HepG2 (cell line): ENCODE data around the gene PRSS8. TPM values are rescaled to one million over a fixed set of nuclear protein-coding genes. Genes with fewer than 3 reads are reported as not detected.

ENCODE experiments used
- CCDC6 ChIP-seq: sonication (generic); formaldehyde crosslinking; IDR thresholded peaks from 2 replicates; pipeline ENCODE4 v1.8.1; 2022; ENCODE audit warnings: mild to moderate bottlenecking, missing genetic modification reagents, moderate library complexity
- DR1 ChIP-seq: sonication (generic); formaldehyde crosslinking; IDR thresholded peaks from 2 replicates; pipeline ENCODE4 v1.8.0; 2021; ENCODE audit warnings: mild to moderate bottlenecking, missing genetic modification reagents, inconsistent platforms
- EEA1 ChIP-seq: sonication (generic); formaldehyde crosslinking; IDR thresholded peaks from 2 replicates; pipeline ENCODE4 v1.5.1; 2020; ENCODE audit warnings: mild to moderate bottlenecking, missing genetic modification reagents, borderline replicate concordance
- EP300 ChIP-seq, 3 experiments: sonication (generic) in 1 of 3; formaldehyde crosslinking in 1 of 3; IDR thresholded peaks; 2 replicates each; pipeline versions ENCODE4 v1.5.1 to v1.6.1; 2011 to 2020; ENCODE audit warnings: low read depth in 2 of 3, low read length in 2 of 3, borderline replicate concordance in 1 of 3, improper control_type of control experiment in 1 of 3, mild to moderate bottlenecking in 1 of 3, missing genetic modification reagents in 1 of 3, moderate library complexity in 1 of 3
- GZF1 ChIP-seq: sonication (generic); formaldehyde crosslinking; IDR thresholded peaks from 2 replicates; pipeline ENCODE4 v1.5.1; 2020; ENCODE audit warnings: mild to moderate bottlenecking, missing genetic modification reagents
- HOXA9 ChIP-seq: sonication (generic); formaldehyde crosslinking; IDR thresholded peaks from 2 replicates; pipeline ENCODE4 v1.8.1; 2022; ENCODE audit warnings: missing genetic modification reagents, mild to moderate bottlenecking, moderate library complexity, borderline replicate concordance
- LCORL ChIP-seq, 2 experiments: fragments of 450-650 bp in 1 of 2; sonication (generic) in 1 of 2; formaldehyde crosslinking in 1 of 2; IDR thresholded peaks; 2 replicates each; pipeline versions ENCODE4 v1.5.0 to v1.6.1; 2017 to 2020; ENCODE audit warnings: antibody characterized with exemption in 1 of 2, missing genetic modification reagents in 1 of 2
- MEF2D ChIP-seq: sonication (generic); formaldehyde crosslinking; IDR thresholded peaks from 2 replicates; pipeline ENCODE4 v1.5.1; 2020; ENCODE audit warnings: mild to moderate bottlenecking, missing genetic modification reagents
- MEIS1 ChIP-seq: sonication (generic); formaldehyde crosslinking; IDR thresholded peaks from 2 replicates; pipeline ENCODE4 v1.9.0; 2021; ENCODE audit warnings: mild to moderate bottlenecking, missing genetic modification reagents, moderate library complexity, borderline replicate concordance
- MIXL1 ChIP-seq: IDR thresholded peaks from 2 replicates; pipeline ENCODE4 v1.6.1; 2016
- MTA3 ChIP-seq: sonication (generic); formaldehyde crosslinking; IDR thresholded peaks from 2 replicates; pipeline ENCODE4 v1.4.0; 2020; ENCODE audit warnings: missing genetic modification reagents
- NFYC ChIP-seq: IDR thresholded peaks from 2 replicates; pipeline ENCODE4 v1.6.1; 2016; ENCODE audit warnings: missing genetic modification reagents, missing compliant biosample characterization
- PITX1 ChIP-seq: sonication (generic); formaldehyde crosslinking; IDR thresholded peaks from 2 replicates; pipeline ENCODE4 v1.5.1; 2020; ENCODE audit warnings: mild to moderate bottlenecking, missing genetic modification reagents
- POLR2AphosphoS2 ChIP-seq: IDR thresholded peaks from 2 replicates; pipeline ENCODE4 v1.6.1; 2011; ENCODE audit warnings: low read depth, low read length, improper control_type of control experiment
- SRSF9 ChIP-seq: fragments of 200-400 bp; formaldehyde crosslinking; IDR thresholded peaks from 2 replicates; pipeline ENCODE4 v1.6.1; 2018; ENCODE audit warnings: borderline replicate concordance, mild to moderate bottlenecking, low read depth, low read length; ENCODE audit not compliant: insufficient read depth, poor library complexity, severe bottlenecking
- TMF1 ChIP-seq: sonication (generic); formaldehyde crosslinking; IDR thresholded peaks from 2 replicates; pipeline ENCODE4 v1.8.1; 2022; ENCODE audit warnings: low read depth, missing genetic modification reagents
- XRCC5 ChIP-seq: fragments of 200-400 bp; formaldehyde crosslinking; optimal IDR thresholded peaks from 2 replicates; pipeline ENCODE3; 2017; ENCODE audit warnings: mild to moderate bottlenecking, low read length
- ZKSCAN8 ChIP-seq: IDR thresholded peaks from 2 replicates; pipeline ENCODE4 v1.6.1; 2016; ENCODE audit warnings: borderline replicate concordance, missing genetic modification reagents, missing compliant biosample characterization
- ZNF260 ChIP-seq: sonication (generic); formaldehyde crosslinking; IDR thresholded peaks from 2 replicates; pipeline ENCODE4 v1.4.0; 2020; ENCODE audit warnings: missing genetic modification reagents, low read depth, mild to moderate bottlenecking, borderline replicate concordance
- ZNF264 ChIP-seq: sonication (generic); formaldehyde crosslinking; IDR thresholded peaks from 2 replicates; pipeline ENCODE4 v1.4.0; 2020; ENCODE audit warnings: missing genetic modification reagents
- ZNF3 ChIP-seq: IDR thresholded peaks from 2 replicates; pipeline ENCODE4 v1.7.0; 2017; ENCODE audit warnings: inconsistent platforms
- ZNF317 ChIP-seq: sonication (generic); formaldehyde crosslinking; IDR thresholded peaks from 2 replicates; pipeline ENCODE4 v1.5.0; 2020; ENCODE audit warnings: mild to moderate bottlenecking, missing genetic modification reagents
- ZNF441 ChIP-seq: sonication (generic); formaldehyde crosslinking; IDR thresholded peaks from 2 replicates; pipeline ENCODE4 v1.7.0; 2021; ENCODE audit warnings: missing genetic modification reagents, borderline replicate concordance
- ZNF550 ChIP-seq: sonication (generic); formaldehyde crosslinking; IDR thresholded peaks from 2 replicates; pipeline ENCODE4 v1.4.0; 2020; ENCODE audit warnings: mild to moderate bottlenecking, missing genetic modification reagents, borderline replicate concordance
- polyA plus RNA-seq, 8 experiments: library from polyadenylated mRNA; depleted of rRNA in 3 of 8; stranded (reverse) in 7 of 8; unstranded in 1 of 8; fragments of >200 nt; fragmentation: Illumina TruSeq in 4 of 8; extraction: Trizol in 4 of 8; gene quantifications; 2 replicates each; pipeline versions ENCODE4 v1.2.1 to v1.2.3, GENCODE V29; 2011 to 2016; ENCODE audit warnings: low read depth in 4 of 8, missing spikeins in 1 of 8, mixed read lengths in 1 of 8; ENCODE audit not compliant: insufficient read depth in 1 of 8
- total RNA-seq, 5 experiments: library from RNA; depleted of rRNA; stranded (reverse); fragments of >200 nt; fragmentation: Illumina TruSeq; extraction: Trizol; gene quantifications; 2 replicates each; pipeline ENCODE4 v1.2.3, GENCODE V29; 2016; ENCODE audit warnings: low read depth in 1 of 5
- TF ChIP-seq, protein P1 (sequence below): sonication (generic); formaldehyde crosslinking; IDR thresholded peaks from 2 replicates; pipeline ENCODE4 v1.5.1; 2020; ENCODE audit warnings: missing genetic modification reagents, mild to moderate bottlenecking, borderline replicate concordance
- TF ChIP-seq, protein P2 (sequence below): sonication (generic); formaldehyde crosslinking; IDR thresholded peaks from 2 replicates; pipeline ENCODE4 v1.4.0; 2020; ENCODE audit warnings: missing genetic modification reagents
- TF ChIP-seq, protein P3 (sequence below): IDR thresholded peaks from 2 replicates; pipeline ENCODE4 v1.6.1; 2016

Gene PRSS8
- total and polyA plus RNA-seq, 2 of the 13 experiments (the other 11 are each of a cell fraction or from before 2014, with no cell fraction given), result 2.6 to 7.2 TPM

GRCh38 chr16:31179219-31179746 lies 43.8 kb upstream of the PRSS8 start (continued):
- TF ChIP-seq, protein P1, sequence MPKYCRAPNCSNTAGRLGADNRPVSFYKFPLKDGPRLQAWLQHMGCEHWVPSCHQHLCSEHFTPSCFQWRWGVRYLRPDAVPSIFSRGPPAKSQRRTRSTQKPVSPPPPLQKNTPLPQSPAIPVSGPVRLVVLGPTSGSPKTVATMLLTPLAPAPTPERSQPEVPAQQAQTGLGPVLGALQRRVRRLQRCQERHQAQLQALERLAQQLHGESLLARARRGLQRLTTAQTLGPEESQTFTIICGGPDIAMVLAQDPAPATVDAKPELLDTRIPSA (CRISPR knock-in tag), result peak; percentile 87; the same call in 1 of the 2 replicates
- TF ChIP-seq, protein P2, sequence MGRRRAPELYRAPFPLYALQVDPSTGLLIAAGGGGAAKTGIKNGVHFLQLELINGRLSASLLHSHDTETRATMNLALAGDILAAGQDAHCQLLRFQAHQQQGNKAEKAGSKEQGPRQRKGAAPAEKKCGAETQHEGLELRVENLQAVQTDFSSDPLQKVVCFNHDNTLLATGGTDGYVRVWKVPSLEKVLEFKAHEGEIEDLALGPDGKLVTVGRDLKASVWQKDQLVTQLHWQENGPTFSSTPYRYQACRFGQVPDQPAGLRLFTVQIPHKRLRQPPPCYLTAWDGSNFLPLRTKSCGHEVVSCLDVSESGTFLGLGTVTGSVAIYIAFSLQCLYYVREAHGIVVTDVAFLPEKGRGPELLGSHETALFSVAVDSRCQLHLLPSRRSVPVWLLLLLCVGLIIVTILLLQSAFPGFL (CRISPR knock-in tag), result no peak
- TF ChIP-seq ZNF317 (CRISPR knock-in tag) (peak; percentile 61; the same call in 1 of the 2 replicates), NFYC (CRISPR knock-in tag) (no peak), EEA1 (CRISPR knock-in tag) (0 out of 2 replicates have a peak, but pooled peaks have one; percentile 13), ZNF260 (0 out of 2 replicates have a peak, but pooled peaks have one; percentile 60), ZKSCAN8 (CRISPR knock-in tag) (no peak), EP300 (IDR thresholded peaks at IDR 0.05; ENCODE audit: low read depth in 2 of 2, low read length in 2 of 2) (no peak), EP300 (CRISPR knock-in tag; IDR thresholded peaks at IDR 0.05; ENCODE audit: borderline replicate concordance) (0 out of 2 replicates have a peak, but pooled peaks have one; percentile 15), POLR2AphosphoS2 (no peak), ZNF441 (CRISPR knock-in tag) (no peak), MIXL1 (CRISPR knock-in tag) (no peak), HOXA9 (CRISPR knock-in tag) (no peak), DR1 (no peak), MEF2D (no peak), PITX1 (CRISPR knock-in tag) (peak; percentile 18; the same call in 1 of the 2 replicates), XRCC5 (peak; percentile 8), MTA3 (CRISPR knock-in tag) (0 out of 2 replicates have a peak, but pooled peaks have one; percentile 65), ZNF264 (CRISPR knock-in tag) (no peak), LCORL (IDR thresholded peaks at IDR 0.05) (no peak), LCORL (CRISPR knock-in tag; IDR thresholded peaks at IDR 0.05) (peak; percentile 29; the same call in 1 of the 2 replicates), CCDC6 (CRISPR knock-in tag) (no peak), ZNF3 (CRISPR knock-in tag) (0 out of 2 replicates have a peak, but pooled peaks have one; percentile 30), TMF1 (CRISPR knock-in tag) (no peak; the same call in 1 of the 2 replicates), SRSF9 (no peak), GZF1 (no peak), MEIS1 (peak; percentile 29; the same call in 1 of the 2 replicates), ZNF550 (CRISPR knock-in tag) (peak; percentile 96)
- TF ChIP-seq, protein P3, sequence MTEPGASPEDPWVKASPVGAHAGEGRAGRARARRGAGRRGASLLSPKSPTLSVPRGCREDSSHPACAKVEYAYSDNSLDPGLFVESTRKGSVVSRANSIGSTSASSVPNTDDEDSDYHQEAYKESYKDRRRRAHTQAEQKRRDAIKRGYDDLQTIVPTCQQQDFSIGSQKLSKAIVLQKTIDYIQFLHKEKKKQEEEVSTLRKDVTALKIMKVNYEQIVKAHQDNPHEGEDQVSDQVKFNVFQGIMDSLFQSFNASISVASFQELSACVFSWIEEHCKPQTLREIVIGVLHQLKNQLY (CRISPR knock-in tag), result no peak
